ENCODE results near the gene CMIP.

Gene CMIP

DNA sequence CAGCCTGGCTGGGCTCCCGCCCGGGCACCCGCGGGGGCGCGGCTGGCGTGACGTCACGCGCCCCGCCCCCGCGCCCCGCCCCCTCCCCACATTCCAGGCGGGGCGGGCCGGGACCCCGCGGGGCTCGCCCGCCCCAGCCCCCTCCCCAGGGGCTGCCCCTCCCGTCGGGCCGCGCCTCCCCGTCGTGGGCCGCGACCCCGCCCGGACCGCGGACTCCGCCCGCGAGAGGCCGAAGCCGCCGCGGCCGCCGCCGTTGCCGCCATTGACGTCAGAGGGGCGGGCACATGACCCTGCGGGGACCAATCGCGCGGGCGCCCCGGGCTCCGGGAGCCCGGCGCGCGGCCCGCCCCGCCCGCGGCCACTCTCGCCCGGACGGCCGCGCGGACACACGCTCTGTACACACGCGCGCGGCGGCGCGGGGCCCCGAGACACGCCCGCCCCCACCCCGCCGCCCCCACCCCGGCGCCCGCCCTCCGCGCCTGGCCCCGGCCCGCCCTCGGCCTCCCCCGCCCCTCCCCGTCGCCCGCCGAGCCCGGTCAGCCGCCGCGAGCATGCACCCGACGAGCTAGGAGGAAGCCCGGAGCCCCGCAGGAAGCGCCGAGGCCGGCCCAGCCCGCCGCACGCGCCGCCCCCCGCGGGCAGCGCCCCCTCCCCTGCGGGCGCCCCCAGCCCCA lies at the start of gene CMIP:
Gene CMIP (plus strand): TSS at position 361 of the 674 bp plus-strand sequence.
- DNase-seq (ENCODE audit: low read depth, low spot score), result peak; percentile 70
- TF ChIP-seq, protein P1, sequence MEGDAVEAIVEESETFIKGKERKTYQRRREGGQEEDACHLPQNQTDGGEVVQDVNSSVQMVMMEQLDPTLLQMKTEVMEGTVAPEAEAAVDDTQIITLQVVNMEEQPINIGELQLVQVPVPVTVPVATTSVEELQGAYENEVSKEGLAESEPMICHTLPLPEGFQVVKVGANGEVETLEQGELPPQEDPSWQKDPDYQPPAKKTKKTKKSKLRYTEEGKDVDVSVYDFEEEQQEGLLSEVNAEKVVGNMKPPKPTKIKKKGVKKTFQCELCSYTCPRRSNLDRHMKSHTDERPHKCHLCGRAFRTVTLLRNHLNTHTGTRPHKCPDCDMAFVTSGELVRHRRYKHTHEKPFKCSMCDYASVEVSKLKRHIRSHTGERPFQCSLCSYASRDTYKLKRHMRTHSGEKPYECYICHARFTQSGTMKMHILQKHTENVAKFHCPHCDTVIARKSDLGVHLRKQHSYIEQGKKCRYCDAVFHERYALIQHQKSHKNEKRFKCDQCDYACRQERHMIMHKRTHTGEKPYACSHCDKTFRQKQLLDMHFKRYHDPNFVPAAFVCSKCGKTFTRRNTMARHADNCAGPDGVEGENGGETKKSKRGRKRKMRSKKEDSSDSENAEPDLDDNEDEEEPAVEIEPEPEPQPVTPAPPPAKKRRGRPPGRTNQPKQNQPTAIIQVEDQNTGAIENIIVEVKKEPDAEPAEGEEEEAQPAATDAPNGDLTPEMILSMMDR (IDR thresholded peaks at IDR 0.05; ENCODE audit: low read depth, low read length), result no peak
- H3K4me3 ChIP-seq (ENCODE audit: low read depth, low read length), result peak within 1 kb of the TSS; percentile 75
- in situ Hi-C loops (cut with HindIII; ENCODE audit: low sequenced_read_pairs), result no loop called here

DNA sequence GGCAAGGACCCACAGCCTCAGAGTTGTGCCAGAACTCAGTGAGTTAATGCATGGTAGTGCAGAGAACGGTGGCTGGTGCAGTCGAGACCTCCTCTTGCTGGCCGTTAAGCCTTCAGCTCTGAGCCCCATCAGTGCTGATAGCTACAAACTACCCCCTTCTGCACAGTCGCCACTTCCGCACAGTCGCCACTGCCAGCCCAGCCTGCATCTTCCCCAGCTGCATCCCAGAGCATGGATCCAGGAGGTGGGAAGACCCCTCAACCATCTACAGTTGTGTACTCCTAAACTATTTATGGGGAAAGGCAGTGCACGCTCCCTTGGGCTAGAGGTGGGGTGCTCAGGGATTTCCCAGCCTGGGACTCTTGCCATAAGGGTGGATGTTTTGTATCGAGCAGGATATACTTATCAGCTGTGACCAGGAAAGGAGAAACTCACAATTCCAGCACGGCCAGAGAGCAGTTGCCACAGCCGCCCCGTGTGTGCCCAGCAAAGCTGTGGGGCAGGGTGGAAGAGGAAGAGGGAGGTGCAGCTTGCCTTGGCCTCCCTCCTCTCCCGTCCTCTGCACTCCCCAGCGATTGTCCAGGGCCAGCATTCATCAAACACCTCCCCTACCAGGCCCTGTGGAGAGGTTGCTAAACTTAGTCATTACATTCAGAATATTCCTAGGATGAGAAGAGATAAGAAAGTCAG lies 49.5 kb upstream of the CMIP start:
- no peak overlapping the region for H3K4me3 ChIP-seq (ENCODE audit: low read depth, low read length)
- no peak for DNase-seq (ENCODE audit: low read depth, low spot score)
- in situ Hi-C loops (cut with HindIII; ENCODE audit: low sequenced_read_pairs), result no loop called here
- TF ChIP-seq, protein P1 (IDR thresholded peaks at IDR 0.05; ENCODE audit: low read depth, low read length), result no peak

DNA sequence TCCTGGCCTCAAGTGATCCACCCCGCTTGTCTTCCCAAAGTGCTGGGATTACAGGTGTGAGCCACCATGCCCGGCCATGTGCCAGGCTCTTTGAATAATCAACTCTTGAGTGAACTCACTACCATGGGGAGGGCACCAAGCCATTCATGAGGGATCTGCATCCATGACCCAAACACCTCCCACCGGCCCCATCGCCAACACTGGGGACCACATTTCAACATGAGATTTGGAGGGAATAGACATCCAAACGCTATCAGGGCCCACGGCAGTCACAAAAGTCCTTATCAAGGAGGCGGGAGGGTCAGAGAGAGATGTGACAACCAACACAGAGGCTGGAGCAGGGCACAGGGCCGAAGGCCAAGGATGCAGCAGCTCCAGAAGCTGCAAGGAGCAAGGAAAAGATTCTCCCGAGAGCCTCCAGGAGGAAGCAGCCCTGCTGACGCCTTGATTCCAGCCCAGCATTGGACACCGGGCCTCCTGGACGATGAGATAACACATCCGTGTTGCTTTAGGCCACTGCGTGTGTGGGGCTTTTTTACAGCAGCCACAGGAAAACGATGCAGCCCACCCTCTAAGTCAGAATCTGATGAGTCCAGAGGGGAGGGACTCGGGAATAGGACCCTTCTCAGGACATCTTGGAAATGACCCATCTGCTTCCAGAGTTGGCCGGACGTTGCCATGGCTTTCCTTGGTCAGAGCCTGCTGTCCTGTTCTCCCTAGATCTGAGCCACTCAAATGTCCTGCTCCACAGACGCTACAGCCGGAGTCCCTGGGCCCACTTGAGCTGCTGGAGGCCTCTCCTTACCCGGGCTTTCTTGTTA lies 47.3 kb upstream of the CMIP start:
- in situ Hi-C loops (cut with HindIII; ENCODE audit: low sequenced_read_pairs), result no loop called here

DNA sequence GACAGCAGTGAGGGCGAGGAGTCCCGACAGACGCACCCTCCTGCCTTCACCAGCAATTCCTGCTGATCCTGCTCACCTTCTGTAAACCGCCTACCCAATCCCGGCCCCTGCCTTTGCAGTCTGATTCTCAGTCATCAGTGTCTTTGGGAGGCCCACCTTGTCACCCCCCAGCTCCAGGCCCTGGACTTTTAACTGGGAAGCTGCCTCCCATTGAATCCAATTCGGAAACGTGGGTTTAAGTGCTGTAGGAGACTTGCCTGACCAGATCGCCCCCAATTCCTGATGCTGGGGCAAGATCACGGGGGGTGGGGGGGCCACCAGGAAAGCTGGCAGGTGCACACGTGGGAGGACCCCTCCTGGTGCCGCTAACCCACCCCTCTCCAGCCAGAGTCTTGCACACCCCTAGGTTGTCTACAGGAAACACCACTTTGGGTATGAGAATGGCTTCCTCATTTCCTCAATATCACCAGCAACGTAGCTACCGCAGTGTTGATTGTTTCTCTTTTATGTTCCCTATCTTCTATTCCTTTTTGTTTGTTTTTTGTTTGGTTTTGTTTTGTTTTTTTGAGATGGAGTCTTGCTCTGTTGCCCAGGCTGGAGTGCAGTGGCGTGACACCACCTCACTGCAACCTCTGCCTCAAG lies 46.6 kb upstream of the CMIP start:
- H3K4me3 ChIP-seq (ENCODE audit: low read depth, low read length), result no peak overlapping the region
- in situ Hi-C loops (cut with HindIII; ENCODE audit: low sequenced_read_pairs), result no loop called here
- TF ChIP-seq, protein P1 (IDR thresholded peaks at IDR 0.05; ENCODE audit: low read depth, low read length), result no peak
- DNase-seq (ENCODE audit: low read depth, low spot score), result no peak

More for the DNA sequence above, 47.3 kb upstream of the CMIP start:
- DNase-seq (ENCODE audit: low read depth, low spot score), result no peak
- TF ChIP-seq, protein P1 (IDR thresholded peaks at IDR 0.05; ENCODE audit: low read depth, low read length), result no peak
- H3K4me3 ChIP-seq (ENCODE audit: low read depth, low read length), result no peak overlapping the region

DNA sequence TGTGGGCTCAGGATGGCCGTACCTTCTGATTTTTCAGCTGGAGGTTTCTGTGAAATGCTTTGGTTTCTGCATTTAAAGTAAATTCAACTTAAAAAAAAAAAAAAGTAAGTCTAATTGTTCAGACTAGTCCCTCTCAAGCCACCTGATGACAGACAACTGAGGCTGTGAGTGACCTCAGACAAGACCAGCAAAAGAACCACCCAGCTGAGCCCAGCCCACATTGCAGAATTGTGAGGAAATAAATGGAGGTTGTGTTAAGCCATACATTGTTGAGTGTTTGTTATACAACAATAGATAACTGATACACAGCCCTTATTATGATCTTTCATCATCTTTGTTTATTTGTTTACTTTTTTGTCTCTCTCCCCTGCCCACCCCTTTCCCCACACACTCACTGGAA lies 44.7 kb upstream of the CMIP start:
- TF ChIP-seq, protein P1 (IDR thresholded peaks at IDR 0.05; ENCODE audit: low read depth, low read length), result no peak
- in situ Hi-C loops (cut with HindIII; ENCODE audit: low sequenced_read_pairs), result no loop called here
- no peak overlapping the region for H3K4me3 ChIP-seq (ENCODE audit: low read depth, low read length)
- DNase-seq (ENCODE audit: low read depth, low spot score), result no peak
